ENCODE data around the gene RIN2.
A peak's percentile ranks its signal among the peaks of the same experiment; 100 is the strongest.
"Not testable (repeated sequence)": the region's sequence is repeated elsewhere in the genome, so short reads cannot be mapped to it uniquely, and the experiment has no call there.

Gene RIN2

GRCh38 chr20:19739351-19739750 is 18.7 kb upstream of the RIN2 start:
- no peak for DNase-seq

DNA sequence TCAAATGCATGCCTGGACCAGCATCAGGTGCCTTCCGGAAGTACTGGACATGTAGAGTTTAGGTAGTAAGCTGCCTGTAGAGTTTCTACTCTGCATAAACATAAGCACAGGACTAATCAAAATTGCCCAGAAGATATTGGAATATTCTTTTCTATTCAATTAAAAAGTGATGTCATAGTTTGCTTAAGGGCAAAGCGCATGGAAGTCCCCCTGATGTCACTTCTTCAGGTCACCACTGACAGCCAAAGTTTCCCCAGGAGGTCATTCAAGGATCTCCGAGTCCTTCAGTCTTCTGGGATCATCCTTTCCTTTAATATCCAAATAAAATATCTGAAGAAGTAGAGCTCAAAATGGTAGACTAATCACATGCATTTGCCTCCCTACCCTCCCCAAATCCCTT is 17.5 kb upstream of the RIN2 start:
- no peak for DNase-seq

DNA sequence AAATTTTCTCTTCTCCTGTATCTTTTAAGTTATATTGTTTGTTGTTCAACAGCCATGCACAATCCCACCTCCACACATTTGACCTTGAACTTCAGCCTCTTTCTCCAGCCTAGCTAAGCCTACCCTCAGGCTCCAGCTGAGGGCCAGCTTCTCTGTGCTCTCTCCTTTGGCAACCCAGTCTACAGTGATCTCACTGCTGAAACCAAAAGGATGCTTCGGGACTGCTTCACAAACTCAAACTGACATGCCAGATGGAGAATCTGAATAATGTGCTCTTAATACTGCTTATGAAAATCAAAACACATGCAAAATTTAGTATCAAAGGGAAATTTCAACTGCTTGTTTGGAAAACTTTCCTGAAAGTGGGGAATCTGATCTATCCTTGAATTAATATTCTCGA is 16.1 kb upstream of the RIN2 start:
- no peak for DNase-seq

DNA sequence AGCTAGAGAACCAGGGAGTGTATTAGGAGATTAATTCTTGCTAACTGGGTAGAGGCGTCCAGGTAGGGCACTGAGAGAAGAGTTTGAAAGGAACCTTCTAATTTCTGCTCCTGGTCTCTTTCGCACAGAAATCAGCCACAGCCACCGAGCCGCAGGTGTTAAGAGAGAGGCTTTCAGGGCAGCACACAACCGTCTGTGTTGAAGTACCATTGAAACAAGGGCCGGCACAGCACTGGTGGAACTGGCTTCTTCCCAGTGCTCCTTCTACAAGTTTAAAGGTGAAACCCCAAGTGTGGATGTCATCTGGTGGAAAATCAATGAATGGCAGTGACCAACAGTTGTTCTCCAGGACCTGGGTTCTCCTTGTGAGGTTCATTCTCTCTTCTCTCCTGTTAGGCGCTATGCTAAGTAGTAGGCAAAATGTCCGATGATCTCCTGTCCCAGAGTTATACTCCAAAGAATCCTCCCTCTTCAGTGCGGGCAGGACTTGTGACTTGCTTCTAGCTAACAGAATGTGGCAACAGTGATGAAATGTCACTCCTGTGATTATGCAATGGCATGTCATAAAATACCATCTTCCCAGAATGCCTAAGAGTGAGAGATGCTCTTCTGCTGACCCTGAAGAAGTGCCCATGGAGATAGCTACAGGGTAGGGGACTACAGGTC is 15.0 kb upstream of the RIN2 start:
- DNase-seq = no peak

DNA sequence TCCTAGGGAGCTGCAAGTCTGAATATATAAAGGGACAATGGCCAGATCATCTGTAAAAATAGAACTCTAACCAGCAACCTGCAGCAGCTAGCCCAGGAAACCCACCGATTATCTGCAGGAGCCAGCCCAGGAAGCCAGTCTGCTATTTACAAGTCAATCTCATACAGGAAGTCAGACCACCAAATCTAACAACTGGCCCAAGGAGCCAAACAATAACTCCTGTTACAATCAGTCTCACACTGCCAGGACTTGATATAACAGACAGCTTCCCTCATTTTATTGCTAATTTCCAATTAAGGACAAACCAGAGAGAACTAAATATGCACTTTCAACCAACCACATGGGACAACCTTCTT is 14.4 kb upstream of the RIN2 start:
- no peak for DNase-seq

DNA sequence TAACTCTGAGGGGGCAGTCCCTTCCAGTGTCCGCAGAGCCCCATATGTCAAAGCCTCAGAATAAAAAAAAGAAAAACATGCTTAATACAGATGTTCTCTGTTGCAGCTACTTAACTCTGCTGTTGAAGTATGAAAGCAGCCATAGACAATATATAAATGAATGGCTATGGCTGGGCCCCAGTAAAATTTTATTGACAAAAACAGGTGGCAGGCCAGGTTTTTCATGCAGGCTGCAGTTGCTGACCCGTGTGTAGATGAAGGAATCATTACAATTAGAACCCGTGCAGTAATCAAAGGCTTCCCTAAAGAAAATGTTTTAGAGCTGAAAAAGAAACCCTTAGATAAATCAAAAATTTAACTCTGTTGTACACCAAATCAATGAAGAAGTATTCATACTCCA is 13.0 kb upstream of the RIN2 start:
- DNase-seq = no peak

GRCh38 chr20:19745584-19745983 is 12.5 kb upstream of the RIN2 start:
- no peak for DNase-seq

- no peak for DNase-seq
Measured at GRCh38 chr20:19746396-19746795, 11.7 kb upstream of the RIN2 start.

- no peak for DNase-seq
Measured at GRCh38 chr20:19747903-19748302, 10.2 kb upstream of the RIN2 start.

DNA sequence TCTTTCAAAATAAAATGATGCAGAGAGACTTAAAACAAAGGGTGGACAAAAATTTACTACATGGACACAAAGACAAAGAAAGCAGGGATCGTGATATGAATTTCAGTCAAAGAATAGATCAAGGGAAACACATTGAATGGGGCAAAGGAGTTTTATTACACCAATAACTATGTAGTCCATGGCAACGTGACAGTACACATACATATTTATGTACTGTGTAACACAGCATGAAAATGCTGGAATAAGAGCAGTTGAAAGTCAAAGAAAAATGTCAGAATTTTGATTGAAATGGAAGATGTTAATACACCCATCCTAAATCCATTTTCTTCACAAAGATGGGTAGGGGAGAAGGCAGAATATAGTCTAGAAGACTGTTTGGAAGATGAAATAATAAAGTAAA is 9.4 kb upstream of the RIN2 start:
- DNase-seq = no peak

DNA sequence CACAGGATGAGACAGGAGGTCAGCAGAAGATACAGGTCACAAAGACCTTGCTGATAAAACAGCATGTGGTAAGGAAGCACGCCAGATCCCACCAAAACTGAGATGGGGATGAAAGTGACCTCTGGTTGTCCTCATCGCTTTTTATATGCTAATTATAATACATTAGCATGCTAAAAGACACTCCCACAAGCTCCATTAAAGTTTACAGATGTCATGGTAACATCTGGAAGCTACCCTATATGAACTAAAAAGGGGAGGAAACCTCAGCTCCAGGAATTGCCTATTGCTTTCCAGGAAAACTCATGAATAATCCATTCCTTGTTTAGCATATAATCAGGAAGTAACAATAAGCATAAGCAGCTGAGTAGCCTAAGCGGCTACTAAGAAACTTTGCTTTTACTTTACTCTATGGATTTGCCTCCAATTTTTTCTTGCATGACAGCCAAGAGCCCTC is 8.4 kb upstream of the RIN2 start:
- no peak for DNase-seq

DNA sequence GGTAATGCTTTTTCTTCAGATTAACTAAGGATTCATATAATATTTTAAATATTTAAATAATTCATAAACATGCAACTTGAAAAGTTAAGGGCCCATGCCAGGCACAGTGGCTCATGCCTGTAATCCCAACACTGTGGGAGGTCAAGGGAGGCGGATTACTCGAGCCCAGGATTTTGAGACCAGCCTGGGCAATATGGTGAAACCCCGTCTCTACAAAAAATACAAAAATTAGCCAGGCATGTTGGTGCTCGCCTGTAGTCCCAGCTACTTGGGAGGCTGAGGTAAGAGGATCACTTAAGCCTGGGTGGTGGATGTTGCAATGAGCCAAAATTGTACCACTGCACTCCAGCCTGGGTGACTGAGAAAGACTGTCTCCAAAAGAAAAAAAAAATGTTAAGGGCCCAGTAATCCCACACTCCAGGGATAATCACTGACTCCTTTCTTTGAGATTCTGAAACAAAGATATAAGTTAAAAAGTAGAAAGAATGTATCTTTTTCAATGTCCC is 7.9 kb upstream of the RIN2 start:
- DNase-seq = no peak

- no peak for DNase-seq
Measured at GRCh38 chr20:19750907-19751636, 7.0 kb upstream of the RIN2 start.

GRCh38 chr20:19754201-19754600 is 3.9 kb upstream of the RIN2 start:
- not testable (repeated sequence) for DNase-seq

GRCh38 chr20:19756761-19757486 is 1.1 kb upstream of the RIN2 start:
- peak; percentile 27 for DNase-seq

DNA sequence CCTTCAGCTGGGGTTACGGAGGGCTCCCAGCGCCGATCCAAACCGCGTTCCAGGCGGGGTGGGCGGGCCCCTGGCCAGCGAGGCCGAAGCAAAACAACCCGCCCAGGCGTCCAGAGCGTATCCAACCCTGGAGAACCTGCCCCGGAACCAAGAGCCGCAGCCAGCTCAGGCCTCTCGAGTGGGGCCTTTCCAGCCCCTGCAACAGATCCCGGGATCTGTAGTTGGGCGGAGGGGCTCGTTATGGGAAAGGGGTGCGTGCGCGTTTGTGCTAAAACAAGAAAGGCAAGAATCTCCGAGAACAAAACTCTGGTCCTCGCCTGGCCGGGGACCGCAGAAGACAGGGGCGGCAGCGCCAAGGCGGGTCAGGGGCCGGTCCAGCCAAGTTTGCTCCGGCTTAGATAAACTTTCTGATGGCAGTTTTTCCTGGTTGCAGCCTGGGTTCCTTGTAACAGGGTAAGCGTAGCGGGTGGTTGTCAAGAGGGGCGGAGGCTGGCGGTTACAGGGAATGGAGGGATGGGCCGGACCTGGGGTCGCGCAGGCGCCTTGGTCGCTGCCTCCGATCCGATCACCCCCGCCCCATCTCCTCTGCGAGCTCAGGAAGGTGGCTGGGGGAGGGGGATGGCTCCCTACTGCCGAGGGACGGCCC is 448 bp upstream of the RIN2 start:
- DNase-seq = peak; percentile 89

DNA sequence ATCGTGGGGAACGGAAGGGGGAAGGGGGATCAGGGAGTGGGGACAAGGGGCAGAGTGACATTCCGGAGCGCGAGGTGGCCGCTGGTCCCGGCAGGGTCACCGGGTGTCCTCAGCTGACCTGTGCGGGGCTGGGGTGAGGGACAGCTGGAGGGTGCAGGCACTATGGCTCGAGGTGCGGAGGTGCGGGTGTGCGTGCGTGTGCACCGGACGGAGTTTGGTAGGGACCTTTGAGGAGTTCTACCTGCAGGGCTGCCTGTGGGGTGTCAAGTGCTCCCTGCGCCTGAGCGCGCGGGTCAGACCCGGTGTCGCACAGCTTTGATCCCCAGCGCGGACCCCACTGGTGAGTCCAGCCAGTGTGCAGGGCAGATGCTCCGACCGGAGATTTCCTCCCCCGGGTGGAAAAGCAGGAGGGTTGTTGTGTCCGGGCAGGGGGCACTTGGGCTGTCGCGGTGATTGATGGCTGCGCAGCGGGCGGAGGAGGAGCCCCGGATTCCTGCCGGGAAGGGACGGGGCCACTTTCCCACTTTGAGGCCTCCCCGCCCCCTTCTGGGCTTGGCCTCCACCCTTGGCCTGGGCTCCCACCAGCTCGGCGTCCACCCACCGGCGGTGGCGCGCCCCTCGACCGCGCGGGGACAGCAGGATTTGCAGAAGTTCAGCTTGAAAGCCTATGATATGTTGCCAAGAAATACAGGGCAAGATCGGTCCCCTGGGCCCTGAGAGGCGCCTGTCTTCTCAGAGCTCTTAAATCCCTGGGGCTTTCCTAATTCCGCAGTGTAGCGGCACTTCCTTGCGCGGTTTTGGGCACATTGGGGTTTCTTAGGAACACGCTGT is 658 bp downstream of the RIN2 start:
- no peak for DNase-seq

GRCh38 chr20:19760371-19760721 is 2.3 kb downstream of the RIN2 start:
- DNase-seq = no peak

DNA sequence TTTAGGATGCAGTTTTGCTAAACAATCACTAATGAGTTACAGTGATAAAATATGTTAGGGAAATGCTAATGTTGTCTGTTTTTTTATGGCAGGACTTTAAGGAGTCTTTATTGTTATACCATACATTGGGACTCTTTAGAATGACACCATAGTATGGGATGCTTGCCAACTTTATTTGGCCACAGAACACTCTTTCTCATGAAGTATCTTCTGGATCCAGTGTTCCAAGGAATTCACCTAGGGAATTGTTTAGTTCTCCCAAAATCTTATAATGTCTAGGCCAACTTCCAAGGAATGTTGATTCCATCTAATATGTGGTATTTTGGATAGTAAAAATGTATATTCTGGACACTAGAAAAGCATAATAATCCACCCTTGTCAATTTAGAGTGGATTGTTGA is 3.3 kb downstream of the RIN2 start:
- no peak for DNase-seq

GRCh38 chr20:19761841-19762240 is 3.8 kb downstream of the RIN2 start:
- no peak for DNase-seq

- no peak for DNase-seq
Measured at GRCh38 chr20:19764207-19764606, 6.1 kb downstream of the RIN2 start.

GRCh38 chr20:19765266-19765665 is 7.2 kb downstream of the RIN2 start:
- DNase-seq = no peak

DNA sequence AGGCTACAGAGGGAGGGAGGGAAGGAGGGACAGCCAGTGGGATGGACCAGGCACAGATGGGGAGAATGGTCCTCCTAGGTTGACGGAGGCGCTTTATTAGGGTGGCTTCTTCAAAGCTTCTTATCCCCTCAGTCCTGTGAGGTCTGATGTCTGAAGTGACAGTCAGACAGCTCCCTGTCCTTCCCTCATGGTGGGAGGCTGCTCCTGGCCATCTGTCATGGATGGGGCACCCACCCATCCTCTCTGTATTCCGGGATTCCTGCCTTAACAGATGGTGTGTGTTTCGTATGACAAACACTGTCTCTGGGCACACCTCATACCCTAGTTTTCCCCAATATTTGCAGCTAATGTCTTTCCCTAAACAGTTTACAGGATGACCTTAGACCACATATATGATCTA is 7.9 kb downstream of the RIN2 start:
- DNase-seq = no peak
